Non-pigmented ciliary epithelial cell (primary cell): ENCODE measurements around the gene CNPY1.
"Not testable (repeated sequence)": the region's sequence is repeated elsewhere in the genome, so short reads cannot be mapped to it uniquely, and the experiment has no call there.

Experiments
- DNase-seq: peaks from one replicate; pipeline ENCODE4 v3.0.0-alpha.2; 2010; ENCODE audit warnings: low read depth

Gene CNPY1

GRCh38 chr7:155533120-155533826 lies 13.1 kb downstream of the CNPY1 start:
- no peak for DNase-seq

- DNase-seq: no peak
Measured at GRCh38 chr7:155532792-155533119, 13.6 kb downstream of the CNPY1 start.

GRCh38 chr7:155531681-155532080 lies 14.7 kb downstream of the CNPY1 start:
- DNase-seq: no peak

- DNase-seq: no peak
Measured at GRCh38 chr7:155530601-155531000, 15.8 kb downstream of the CNPY1 start.

GRCh38 chr7:155529845-155530244 lies 16.5 kb downstream of the CNPY1 start:
- DNase-seq: no peak

GRCh38 chr7:155529346-155529745 lies 17.0 kb downstream of the CNPY1 start:
- no peak for DNase-seq

- DNase-seq: no peak
Measured at GRCh38 chr7:155527664-155528063, 18.7 kb downstream of the CNPY1 start.

GRCh38 chr7:155526225-155526624 lies 20.1 kb downstream of the CNPY1 start:
- DNase-seq: no peak

GRCh38 chr7:155524018-155524556 lies 22.3 kb downstream of the CNPY1 start:
- no peak for DNase-seq

- DNase-seq: no peak
Measured at GRCh38 chr7:155523168-155523675, 23.1 kb downstream of the CNPY1 start.

- DNase-seq: no peak
Measured at GRCh38 chr7:155521743-155522398, 24.5 kb downstream of the CNPY1 start.

- no peak for DNase-seq
Measured at GRCh38 chr7:155521007-155521742, 25.2 kb downstream of the CNPY1 start.

GRCh38 chr7:155520114-155520513 lies 26.2 kb downstream of the CNPY1 start:
- no peak for DNase-seq

- DNase-seq: not testable (repeated sequence)
Measured at GRCh38 chr7:155519358-155519757, 27.0 kb downstream of the CNPY1 start.

- no peak for DNase-seq
Measured at GRCh38 chr7:155518633-155519032, 27.7 kb downstream of the CNPY1 start.

- no peak for DNase-seq
Measured at GRCh38 chr7:155517969-155518368, 28.4 kb downstream of the CNPY1 start.

GRCh38 chr7:155517452-155517851 lies 28.9 kb downstream of the CNPY1 start:
- DNase-seq: no peak

GRCh38 chr7:155516466-155516865 lies 29.9 kb downstream of the CNPY1 start:
- DNase-seq: no peak

- no peak for DNase-seq
Measured at GRCh38 chr7:155515318-155515717, 31.0 kb downstream of the CNPY1 start.

GRCh38 chr7:155514296-155514695 lies 32.1 kb downstream of the CNPY1 start:
- no peak for DNase-seq

GRCh38 chr7:155513543-155514285 lies 32.6 kb downstream of the CNPY1 start:
- no peak for DNase-seq
